DLD1 (cell line): ENCODE measurements around the gene CDK2AP2.

Experiments used
- in situ Hi-C: cut with HindIII; loops from 2 replicates; pipeline ENCODE4 v1.10.0; 2017; ENCODE audit warnings: low sequenced_read_pairs

CDK2AP2 gene

DNA sequence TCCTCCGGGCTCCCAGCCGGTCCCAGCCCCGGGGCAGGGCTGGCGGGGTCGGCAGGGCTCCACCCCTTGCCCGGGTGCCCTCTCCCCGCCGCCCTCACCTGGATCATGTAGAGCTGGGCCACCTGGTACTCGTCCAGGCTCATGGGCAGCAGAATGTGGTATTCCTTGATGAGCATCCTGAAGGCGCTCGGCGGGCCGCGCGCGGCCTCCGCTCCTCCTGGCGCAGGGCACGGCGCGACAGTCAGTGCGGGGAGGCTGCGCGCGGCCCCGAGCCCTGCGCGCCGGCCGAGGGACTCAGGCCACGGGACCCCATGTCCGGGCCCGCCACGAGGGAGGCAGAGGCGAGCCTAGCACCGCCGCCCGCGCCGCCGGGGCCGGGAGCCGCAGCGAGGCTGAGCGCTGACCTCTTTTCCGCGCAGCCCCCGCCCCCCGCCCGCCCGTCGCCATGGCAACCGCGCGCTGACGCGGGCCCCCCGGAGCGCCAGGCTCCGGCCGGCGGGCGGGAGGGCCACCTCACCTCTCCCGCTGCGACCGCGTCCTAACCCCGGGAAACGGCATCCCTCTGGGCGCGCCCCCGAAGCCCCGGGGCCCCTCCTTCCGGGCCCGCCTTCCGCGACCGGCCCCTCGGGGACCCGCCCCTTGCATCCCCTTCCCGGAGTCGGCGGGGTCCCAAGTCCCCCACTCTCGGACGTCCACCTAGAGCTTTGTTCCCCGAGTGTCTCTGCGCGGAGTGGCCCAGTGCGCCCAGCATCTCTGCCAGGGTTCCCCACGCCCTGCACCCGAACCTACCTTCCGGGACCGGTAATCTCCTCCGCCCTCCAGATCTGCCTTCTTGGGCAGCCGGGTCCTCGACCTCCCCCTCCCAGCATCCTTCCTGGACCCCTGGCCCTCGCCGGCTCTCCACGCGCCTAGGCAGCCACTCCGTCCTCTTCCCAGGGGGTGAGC lies 3.7 kb downstream of the CDK2AP2 start:
- in situ Hi-C loops: no loop called here

DNA sequence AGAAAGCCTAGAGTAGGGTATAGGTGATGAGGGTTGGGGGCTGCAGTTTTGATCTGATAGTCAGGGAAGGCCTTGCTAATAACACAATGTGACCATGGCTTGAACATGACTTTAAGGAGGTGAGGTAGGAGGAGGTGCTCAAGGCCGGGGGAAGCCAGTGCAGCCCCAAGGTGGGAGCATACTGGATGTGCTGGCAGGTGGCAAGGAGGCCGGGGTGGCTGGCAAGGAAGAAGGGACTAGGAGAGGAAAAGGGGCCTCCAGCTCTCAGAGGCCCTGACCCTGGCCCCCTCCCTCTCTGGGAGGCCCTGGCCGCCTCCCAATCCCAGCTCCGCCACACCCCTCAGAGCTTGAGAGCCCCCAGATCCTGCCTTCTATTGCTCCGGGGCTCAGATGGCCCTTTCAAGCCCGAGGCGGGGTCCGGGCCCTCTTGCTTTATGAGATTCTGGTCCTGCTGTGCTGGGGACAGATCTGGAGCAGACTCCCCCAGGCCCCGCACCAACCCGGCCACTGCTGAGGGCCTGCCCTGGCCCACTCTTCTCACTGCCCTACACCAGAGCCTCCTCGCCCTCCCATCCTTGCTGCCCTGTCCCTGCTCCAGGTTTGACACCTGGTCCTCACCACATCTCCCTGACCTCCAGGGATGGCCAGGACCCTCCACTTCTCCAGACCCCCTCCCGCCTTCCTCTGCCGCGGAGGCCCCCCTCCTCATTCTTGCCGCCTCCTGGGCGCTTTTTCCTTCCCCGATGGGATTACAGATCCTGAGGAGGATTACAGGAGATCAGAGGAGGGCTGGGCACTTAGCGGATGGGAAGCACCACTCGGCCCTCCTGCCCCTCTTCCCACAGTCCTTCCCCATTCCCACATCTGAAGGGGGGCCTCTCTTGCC lies 4.6 kb downstream of the CDK2AP2 start:
- in situ Hi-C loops: no loop called here

DNA sequence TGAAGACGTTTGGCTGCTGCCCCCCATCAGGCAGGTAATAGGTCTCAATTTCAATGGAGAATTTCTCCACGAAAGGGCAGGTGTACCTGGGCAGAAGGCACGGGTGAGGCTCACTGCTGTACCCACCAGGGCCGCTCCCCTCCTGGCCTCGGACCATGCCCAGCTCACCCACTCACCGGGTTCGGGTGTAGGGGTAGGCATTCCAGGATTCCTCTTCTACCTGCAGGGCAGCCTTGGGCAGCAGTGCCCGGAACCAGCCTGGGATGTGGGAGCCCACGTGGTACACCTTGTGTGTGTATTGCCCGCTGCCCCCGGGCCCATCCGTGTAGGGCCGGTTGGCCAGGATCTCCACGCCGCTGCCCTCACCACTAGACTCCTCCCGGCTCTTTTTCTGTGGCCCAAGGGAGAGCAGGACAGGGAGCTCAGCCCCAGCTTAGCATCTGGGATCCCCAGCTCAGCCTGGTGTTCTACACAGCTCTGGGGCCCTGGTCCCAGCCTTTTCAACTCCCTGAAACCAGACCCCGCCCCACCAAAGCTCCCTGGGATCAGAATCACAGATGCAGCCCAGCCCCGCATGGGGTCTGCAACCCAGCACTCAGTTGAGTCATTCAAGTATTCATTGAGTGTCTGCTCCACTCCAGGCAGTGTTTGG lies 5.5 kb downstream of the CDK2AP2 start:
- in situ Hi-C loops: no loop called here

DNA sequence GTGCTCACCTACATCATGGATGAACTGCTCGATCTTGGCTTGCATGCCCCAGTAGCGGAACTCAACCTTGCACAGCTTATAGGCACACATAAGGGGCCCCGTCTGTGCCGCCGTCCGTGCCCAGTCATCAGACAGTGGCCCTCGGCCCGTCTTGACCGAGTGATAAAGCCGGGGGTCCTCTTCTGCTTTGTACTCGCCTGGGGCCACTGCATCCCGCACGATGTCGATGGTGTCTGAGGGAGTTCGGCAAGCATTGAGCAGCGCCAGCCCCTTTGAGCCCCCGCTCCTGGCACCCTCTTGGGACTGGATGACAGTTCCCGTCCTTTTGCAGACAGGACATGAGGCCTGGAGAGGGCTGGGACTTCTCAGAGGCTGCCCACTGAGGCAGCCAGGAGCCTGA lies 6.1 kb downstream of the CDK2AP2 start:
- in situ Hi-C loops: no loop called here

DNA sequence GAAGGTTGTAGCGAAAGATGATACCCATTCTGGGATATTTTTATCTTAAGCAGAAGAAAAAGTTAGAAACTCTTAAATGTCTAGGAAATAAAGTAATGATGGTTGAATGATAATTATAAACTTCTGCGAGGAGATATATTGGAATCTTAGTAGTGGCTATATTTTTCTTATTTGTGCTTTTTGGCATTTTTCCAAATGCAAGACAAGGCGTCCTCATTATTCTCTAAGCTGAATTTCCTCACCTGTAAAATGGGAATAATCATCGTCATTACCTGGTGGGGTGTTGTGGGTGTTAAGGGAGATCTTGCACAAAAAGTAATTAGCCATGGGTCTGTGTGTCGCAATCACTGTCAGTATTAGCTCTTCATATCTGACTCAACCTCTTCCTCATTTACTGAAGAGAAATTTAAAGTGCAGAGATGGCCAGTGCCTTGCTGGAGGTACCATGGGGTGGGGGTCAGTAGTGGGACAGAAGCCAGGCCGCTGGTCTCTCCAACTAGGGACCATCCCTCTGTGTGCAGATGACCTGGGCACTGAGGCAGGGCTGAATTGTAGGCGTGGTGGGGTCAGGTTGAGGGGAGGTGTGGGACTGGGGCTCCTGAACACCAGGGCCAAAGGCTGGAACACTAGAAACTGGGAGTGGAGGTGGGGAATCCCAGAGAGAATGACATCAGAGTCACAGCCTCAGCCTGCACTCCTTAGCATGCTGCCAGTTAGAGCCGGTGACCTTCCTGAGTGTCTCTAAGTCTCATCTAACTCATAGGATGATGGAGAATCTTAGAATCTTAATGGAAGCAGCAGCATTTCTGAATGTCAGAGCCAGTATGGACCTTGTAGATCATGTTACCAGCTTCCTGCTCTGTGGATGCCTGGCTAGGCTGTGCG lies 6.9 kb downstream of the CDK2AP2 start:
- in situ Hi-C loops: no loop called here

DNA sequence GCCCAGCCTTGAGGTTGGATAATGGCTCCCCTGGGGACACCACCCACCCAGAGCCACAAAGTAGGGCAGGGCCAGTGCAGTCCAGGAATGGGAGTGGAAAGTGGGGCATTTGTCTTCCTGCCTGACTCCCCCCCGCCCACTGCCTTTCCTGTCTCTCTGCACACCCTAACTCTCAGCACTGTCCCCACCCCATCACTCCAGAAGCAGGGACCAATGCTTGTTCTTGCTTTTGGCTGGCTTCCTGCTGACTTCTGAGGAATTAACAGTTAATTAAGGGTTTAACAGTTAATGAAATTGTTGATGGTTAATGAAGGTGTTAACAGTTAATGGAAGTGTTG lies 7.5 kb downstream of the CDK2AP2 start:
- in situ Hi-C loops: no loop called here

DNA sequence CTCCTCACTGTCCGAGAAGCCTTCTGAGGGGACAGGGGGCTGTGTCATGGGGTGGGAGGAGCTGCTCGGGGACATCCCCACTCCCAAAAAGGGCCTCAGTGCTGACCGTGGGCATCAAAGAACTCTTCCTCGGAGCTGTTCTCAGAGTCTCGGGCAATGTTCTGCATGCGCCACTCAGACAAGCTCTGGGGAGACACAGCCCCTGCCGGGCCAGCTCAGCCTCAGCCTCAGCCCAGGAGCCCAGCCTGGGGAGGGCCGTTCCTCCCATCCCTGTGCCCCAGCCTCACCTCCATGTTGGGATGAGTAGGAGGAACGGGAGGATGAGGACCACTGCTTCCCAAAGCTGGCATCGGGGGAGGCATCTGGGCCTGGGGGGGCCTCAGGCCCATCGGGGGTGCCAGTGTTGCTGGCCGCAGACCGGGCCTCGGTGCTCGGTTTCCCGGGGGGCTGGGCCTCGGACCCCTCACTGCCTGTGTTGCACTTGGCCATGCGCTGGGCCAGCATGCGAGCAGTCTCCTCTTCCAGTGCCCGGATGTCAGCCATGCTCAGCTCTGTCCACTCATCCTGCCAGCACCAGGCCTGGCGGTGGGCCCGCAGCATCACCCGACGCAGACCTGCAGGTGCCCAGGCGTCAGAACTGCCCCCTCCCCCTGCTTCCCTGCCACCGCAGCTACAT lies 8.0 kb downstream of the CDK2AP2 start:
- in situ Hi-C loops: no loop called here

DNA sequence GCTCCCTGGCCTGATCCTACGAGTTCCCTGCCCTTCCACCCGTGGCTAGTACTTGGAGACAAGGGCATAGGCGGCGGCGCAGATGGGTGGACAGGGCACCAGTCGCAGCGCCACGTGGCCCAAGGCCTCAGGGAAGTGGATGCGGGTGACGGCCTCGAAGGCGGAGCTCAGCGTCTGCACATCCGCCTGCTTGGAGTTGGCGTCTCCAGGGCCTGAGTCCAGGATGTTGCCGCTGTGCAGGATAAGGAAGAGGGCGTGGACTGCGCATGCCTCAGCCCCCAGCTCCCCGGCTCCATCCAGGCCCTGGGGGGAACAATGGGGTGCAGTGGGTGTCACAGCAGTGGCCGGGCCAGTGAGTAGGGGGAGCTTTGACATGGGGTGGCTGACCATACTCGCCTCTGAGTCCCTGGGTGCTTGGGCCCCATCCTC lies 9.4 kb downstream of the CDK2AP2 start:
- in situ Hi-C loops: no loop called here

DNA sequence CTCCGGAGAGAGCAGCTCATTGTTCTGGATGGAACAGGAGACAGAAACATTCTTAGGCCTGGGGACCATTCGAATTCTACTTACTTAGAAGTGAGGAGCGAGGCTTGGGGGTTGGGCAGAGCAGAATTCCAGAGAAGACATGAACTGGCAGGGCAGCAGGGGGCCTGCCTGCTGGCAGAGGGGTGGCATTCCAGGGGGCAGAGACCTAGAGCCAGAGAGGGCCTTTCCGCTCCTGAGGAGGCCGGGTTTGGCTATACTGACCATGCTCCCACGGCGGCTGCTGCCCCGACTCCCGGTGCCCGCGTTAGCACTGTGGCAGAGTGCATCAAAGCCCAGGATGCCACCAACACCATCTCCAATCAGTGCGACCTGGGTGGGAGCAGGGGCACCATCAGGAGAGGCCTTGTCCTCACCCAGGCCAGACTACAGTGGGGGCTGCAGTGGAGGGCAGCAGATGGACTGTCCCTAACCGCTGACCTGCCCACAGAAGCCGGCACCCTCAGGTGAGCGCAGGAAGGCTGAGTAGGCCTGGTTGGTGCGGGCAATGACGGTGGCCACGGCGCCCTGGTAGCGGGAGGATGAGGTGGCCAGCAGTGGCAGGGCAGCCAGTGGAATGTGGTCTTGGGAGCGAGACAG lies 10.2 kb downstream of the CDK2AP2 start:
- in situ Hi-C loops: no loop called here

DNA sequence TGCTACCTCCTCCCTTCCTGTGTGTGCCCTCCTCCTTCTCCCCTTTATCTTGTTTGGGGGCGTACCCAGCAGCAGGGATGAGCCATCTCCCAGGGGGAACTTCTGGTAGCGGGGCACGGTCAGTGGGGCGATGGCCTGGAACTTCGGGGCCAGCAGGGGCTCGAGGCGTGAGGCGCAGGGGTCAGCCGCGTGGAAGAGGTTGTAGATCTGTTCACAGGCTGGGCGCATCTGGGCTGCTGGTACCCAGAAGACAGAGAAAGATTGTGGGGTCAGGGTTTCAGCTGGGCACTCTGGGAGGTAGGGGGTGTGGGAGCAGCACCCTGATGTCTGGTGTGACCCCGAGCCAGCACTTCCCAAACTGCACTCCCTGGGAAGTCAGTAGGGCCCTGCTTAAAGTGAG lies 11.8 kb downstream of the CDK2AP2 start:
- in situ Hi-C loops: no loop called here

DNA sequence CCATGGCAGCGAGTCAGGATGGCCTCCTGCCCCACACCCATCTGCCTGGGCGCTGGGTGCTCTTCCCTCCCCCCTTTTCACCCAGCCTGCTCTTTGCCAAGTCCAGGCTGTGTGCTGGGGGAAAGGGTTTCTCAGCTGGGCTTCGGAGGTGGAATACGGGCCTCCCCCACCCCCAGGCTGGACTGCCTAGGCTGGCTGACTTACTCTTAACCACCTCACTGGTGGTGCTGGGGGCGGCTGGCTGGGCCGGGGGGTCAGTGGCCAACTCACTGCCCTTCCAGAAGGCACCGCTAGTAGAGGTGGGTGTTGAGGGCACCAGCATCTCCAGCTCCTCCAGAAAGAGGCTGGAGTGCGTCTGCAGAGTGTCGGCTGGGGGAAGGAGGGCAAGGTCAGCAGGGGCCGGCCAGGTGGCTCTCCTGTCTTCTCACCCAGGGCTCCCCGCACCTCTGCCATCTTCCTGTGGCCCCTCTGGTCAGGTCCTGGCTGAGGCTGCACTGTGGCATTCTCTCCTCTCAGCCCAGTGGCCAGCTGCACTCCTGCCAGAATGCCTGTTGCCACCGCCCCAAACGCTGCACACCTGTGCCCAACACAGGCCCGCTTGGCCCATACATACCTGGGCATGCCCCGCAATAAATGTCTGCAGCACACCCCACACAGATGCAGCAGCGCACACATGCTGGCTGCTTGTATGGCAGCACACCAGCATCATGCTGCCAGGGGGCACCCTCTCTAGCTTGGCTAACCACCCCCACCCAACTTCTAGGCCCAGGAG lies 12.5 kb downstream of the CDK2AP2 start:
- in situ Hi-C loops: no loop called here

DNA sequence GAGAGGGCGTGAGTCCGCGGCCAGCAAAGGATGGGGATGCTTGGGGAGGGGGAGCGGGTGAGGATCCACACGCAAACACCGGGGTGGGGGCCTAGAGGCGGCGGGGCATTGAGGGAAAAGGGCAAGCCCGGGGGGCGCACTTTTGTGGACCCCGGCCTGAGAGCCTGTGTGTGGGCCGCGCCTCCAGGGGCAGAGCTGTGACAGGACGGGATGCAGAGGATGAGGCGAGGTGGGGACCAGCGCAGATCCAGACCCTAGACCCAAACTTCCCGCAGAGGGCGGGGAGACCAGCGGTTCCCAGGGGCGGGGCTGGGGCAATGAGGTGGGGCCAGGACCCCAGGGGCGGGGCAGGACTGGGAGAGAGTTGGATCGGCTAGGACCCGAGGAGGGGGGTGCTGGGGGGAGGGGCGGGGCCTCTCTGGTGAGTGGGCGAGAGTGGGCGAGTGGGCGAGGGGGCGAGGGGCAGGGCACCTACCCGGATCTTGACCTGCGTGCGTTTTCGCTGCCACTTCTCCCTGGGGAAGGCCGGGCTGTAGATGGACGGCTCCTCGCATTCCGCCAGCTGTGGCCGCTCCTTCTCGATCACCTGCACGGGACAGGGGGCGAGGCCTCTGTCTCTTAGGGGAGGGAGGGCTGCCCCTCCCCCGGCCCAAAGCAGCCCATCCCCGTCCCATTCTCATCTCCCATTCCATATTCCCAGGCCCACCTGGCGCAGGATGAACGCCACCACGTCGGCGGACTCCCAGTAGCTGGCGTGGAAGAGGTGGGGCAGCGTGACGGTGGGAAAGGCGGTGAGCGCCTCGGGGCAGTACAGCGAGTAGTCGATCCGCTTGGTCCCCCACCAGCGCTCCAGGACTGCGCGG lies 13.4 kb downstream of the CDK2AP2 start:
- in situ Hi-C loops: no loop called here

DNA sequence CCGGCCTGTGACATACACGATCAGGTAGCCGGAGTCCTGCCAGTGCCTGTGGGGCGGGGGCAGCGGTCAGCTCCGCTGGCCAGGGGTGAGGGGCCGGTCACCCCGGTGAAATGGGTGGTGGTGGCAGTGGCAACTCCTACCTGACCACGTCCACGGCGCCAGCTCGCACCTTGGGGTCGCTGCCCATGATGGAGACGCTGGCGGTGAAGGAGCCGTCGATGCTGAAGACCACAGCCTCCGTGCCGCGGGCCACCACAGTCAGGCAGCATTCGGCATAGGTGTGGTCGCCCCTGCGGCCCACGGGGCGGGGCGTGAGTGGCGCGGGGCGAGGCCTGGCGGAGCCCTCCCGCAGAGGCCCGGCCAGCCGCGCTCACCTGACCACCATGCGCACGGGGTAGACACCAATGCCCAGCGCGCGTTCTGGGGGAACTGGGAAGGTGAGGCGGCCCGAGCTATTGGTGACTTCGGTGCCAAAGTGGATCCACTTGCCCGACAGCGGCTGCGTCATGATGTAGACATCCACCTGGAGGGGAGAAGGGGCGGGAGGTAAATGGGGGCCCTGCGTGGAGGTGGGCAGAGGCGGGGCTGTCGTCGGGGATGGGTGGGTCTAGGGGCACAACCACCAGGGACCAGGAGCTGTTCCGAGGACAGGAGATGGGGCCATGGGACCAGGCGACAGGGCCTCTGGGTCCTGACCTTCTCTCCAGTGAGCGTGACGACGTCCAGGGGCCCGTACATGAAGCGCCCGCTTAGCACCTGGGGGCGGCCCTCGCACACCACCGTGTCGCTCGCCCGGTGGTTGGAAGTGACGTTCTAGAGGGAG lies 14.2 kb downstream of the CDK2AP2 start:
- in situ Hi-C loops: no loop called here

DNA sequence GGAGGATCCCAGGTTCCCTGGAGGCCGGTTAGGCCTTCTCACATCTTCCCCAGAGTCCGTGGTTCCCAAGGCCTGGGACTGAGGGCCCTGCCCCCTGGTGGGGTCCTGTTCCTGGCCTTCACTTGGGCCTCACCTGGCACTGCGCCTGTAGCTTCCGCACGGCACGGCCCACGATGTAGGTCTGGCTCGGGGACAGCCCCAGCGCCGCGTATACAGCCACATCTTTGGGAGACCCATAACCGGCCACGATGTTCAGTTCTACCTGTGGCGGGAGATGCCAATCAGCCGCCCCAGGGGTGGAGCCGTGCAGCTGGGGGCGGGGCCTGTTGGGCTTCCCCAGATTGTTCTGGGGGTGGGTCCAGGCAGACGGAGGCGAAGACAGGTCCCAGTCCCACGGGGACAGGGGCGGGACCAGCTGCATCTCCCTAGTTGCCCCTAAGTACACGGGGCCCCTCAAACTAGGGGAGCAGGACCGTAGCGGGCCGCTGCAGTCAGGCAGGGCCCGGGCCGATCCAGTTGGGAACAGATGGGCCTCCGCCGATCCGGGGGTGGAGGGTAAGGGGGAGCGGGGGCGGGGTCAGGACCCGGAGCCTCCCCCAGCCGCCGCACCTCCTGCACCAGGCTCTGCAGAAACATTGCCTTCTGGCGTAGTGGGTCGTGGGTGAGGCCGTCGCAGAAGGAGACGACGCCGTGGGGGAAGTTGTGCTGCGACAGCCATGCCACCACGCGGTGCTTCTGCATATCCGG lies 15.0 kb downstream of the CDK2AP2 start:
- in situ Hi-C loops: no loop called here

DNA sequence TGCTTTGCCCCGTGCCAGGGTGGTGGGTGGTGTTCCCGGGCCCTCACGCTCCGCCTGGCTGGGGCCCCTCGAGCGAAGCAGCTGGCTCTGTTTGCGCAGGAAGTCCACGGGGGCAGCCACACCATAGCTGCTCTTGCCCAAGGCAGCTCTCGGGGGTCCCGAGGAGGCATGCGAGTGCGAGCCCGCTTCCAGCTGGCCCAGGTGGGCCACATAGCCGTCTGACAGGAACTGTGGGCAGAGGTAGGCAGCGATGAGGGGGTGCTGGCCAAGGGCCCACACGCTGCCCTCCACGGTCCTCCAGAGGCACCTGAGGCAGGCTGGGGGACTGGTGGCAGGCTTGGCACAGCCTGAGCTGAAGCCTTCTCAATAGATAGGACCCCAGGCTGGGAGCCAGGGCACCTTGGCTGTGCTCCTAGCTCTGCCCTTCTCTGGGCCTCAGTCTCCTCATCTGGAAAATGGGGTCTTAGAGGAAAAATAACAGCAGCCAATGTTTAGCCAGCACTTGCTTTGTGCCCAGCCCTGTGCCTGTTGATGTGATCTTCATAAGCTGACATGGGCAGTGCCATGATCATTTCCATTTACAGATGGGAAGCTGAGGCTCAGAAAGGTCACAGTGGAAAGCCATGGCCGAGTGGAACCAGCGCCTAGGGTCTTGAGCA lies 15.8 kb downstream of the CDK2AP2 start:
- in situ Hi-C loops: no loop called here
